GM12872 (cell line): ENCODE data around the gene MTUS2.

ENCODE experiments used
- TF ChIP-seq, protein P1 (sequence below): IDR thresholded peaks from 3 replicates; pipeline ENCODE4 v1.5.1; 2011; ENCODE audit warnings: low read depth, mild to moderate bottlenecking, low read length, moderate library complexity; ENCODE audit not compliant: insufficient read depth

The MTUS2 gene

DNA sequence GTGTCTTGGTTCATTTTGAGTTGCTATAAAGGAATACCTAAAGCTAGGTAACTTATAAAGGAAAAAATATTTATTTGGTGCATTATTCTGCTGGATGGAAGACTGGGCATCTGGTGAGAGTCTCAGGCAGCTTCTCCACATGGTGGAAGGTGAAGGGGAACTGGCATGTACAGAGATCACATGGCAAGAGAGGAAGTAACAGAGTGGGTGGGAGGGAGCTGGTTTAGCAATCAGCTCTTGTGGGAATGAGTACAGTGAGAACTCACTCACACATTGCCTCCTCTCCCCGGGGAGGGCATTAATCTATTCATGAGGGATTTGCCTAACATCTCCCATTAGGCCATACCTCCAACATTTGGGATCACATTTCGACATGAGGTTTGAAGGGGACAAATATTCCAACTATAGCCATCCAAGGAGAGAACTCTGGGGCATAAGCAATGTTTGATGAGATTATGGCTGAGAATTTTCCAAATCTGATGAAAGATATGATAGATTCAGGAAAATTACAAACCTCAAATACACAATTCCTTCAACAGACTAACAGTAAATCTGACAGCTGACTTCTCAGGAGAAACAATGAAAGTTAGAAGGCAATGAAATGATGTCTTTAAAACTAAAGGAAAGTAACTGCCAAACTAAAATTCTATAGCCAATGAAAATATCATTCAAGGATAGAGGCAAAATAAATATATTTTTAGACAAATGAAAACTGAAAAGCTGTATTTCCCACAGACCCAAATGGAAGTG lies 52.5 kb downstream of the MTUS2 start:
- TF ChIP-seq, protein P1, sequence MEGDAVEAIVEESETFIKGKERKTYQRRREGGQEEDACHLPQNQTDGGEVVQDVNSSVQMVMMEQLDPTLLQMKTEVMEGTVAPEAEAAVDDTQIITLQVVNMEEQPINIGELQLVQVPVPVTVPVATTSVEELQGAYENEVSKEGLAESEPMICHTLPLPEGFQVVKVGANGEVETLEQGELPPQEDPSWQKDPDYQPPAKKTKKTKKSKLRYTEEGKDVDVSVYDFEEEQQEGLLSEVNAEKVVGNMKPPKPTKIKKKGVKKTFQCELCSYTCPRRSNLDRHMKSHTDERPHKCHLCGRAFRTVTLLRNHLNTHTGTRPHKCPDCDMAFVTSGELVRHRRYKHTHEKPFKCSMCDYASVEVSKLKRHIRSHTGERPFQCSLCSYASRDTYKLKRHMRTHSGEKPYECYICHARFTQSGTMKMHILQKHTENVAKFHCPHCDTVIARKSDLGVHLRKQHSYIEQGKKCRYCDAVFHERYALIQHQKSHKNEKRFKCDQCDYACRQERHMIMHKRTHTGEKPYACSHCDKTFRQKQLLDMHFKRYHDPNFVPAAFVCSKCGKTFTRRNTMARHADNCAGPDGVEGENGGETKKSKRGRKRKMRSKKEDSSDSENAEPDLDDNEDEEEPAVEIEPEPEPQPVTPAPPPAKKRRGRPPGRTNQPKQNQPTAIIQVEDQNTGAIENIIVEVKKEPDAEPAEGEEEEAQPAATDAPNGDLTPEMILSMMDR = no peak

DNA sequence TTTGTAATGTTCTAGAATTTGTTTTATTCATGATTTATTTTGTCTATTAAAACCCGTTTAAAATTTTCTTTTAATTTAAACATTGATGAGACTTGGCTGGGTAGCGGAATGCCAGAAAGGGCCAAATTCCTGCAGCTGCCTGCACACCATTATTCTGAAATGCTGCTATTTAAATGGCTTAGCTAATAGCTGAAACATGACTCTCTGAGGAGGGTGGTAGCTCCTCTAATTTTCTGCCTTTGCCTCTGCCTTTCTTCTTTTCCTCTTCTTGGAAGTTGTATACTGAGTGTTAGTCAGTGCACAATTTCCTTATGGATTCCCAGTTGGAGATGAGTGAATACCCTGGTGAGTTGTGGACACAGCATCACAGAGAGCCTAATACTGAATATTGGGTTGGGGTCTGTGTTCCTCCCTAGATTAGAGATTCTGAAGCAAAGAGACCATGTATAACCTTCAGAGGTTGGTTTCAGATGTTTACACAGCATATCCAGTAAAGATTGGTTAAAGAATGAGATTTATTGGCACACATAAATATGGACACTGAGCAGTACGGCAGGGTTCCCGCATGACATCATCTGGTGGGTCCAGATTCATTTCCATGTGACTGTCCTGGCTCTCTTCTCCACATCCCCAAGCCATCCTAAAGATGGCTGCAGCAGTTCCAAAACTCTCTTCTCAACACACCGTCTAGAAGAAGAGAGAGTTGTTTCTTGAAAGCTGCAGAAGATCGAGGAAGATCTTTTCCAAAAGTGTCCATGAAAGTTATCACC lies 55.9 kb downstream of the MTUS2 start:
- TF ChIP-seq, protein P1 = no peak

DNA sequence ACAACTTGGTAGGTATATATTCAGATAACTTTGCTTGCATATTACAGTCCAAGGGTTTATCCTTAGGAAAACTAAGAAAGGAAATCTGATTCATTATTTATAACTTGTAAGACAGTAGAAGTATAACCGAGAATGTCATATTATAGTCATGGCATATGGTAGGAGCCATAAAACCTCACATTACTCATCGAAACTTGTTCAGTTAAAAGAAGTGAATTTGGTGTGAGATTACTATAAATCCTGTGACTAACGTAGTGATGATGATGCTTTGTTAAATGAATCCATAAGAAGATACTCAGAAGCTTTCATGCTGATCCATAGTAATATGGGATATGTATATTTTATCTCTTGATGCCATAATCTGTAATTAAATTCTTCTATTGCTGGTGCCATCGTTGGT lies 57.3 kb downstream of the MTUS2 start:
- TF ChIP-seq, protein P1 = no peak

DNA sequence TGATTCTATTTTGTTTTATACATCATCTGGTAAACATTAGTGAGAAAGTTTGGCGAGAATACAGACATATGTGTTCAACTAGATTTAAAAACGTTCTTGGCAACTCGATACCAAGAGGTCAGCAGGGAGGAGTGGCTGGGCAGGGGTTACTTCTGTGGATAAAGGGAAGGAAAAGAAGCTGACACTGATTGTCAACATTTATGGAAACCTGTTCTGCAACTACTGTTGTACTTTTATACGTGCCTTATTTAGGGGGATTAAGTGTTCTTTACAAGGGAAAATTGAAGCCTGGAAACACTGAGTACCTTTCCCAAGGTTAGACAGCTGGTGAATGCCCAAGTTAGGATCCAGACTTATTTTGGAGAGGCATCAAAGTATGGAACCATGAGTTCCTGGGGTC lies 65.0 kb downstream of the MTUS2 start:
- TF ChIP-seq, protein P1 = no peak

DNA sequence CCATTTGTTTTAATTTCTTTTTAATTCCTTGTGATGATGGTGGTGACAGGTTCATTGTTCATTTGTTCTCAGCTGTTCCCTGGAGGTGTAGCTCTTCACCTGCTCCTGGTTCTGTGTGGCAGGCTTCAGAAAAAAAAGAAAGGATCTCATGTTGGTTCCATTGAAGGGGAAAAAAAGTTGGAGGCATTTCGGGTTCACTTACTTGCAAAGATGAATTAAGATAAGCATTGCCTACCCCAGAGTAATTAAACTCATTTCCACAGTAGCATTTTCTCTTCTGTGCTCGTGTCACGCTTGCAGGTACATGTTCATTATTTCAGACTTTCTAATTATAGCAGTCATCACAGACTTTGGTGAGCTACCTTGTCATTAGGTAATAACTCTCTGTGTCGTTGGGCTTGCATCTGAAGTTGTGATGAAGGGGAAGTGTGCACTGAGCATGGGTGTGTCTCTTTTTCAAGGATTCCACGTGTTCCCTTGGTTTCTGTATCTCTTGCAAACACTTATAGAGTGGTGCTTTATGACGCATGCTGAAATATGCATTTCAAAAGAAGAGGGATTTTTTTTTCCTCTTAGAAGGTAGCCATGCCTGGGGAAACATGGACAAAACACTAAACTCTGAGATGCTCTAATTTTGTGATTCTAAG lies 69.1 kb downstream of the MTUS2 start:
- TF ChIP-seq, protein P1 = no peak

DNA sequence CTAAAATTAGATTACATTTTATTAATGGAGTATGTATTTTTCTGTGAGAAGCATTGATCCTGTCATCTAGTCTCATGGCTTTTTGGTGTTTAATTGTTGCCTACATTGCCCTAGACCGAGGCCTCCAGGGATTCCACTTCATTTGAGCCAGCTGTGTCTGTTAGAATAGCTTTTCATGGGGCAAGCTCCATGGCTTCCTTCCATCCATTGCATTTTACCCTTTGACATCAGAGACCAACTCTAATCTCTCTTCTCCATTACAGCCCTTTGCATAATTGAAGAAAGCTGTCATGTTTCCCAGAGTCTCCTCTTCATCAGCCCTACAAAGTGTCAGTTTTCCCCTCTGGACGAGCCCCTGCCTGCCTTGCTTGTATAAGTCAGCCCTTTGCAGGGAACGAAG lies 70.6 kb downstream of the MTUS2 start:
- TF ChIP-seq, protein P1 = no peak

DNA sequence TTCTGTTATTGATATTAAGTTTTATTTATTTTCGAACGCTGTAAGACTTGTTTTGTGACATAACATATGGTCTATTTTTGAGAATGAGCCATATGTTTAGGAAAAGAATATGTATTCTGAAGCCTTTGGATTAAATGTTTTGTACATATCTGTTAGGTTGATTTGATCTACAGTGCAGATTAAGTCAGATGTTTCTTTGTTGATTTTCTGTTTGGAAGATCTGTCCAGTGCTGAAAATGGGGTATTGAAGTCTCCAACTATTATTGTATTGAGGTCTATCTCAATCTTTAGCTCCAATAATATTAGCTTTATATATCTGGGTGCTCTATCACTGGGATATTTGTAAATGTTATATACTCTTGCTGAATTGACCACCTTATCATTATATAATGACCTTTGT lies 97.9 kb downstream of the MTUS2 start:
- TF ChIP-seq, protein P1 = no peak
